NCI-H524 treated with DMSO at 0.1 percent for 48 hours (cell line): ENCODE measurements around the gene AFMID.
"Not testable (repeated sequence)": the region's sequence is repeated elsewhere in the genome, so short reads cannot be mapped to it uniquely, and the experiment has no call there.

ENCODE experiments used
- DNase-seq: peaks from one replicate; lab custom pipeline; 2025; lab: John Stamatoyannopoulos, UW

AFMID gene

GRCh38 chr17:78223765-78224164 lies 36.6 kb downstream of the AFMID start:
- no peak for DNase-seq

DNA sequence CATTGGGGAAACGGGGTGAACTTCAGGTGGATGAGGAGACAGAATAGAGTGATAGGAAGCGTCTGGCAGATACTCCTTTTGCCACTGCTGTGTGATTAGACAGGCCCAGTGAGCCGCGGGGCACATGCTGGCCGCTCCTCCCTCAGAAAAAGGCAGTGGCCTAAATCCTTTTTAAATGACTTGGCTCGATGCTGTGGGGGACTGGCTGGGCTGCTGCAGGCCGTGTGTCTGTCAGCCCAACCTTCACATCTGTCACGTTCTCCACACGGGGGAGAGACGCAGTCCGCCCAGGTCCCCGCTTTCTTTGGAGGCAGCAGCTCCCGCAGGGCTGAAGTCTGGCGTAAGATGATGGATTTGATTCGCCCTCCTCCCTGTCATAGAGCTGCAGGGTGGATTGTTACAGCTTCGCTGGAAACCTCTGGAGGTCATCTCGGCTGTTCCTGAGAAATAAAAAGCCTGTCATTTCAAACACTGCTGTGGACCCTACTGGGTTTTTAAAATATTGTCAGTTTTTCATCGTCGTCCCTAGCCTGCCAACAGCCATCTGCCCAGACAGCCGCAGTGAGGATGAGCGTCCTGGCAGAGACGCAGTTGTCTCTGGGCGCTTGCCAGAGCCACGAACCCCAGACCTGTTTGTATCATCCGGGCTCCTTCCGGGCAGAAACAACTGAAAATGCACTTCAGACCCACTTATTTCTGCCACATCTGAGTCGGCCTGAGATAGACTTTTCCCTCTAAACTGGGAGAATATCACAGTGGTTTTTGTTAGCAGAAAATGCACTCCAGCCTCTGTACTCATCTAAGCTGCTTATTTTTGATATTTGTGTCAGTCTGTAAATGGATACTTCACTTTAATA lies 37.3 kb downstream of the AFMID start:
- peak; percentile 88 for DNase-seq

GRCh38 chr17:78225088-78225865 lies 38.1 kb downstream of the AFMID start:
- DNase-seq, result no peak

DNA sequence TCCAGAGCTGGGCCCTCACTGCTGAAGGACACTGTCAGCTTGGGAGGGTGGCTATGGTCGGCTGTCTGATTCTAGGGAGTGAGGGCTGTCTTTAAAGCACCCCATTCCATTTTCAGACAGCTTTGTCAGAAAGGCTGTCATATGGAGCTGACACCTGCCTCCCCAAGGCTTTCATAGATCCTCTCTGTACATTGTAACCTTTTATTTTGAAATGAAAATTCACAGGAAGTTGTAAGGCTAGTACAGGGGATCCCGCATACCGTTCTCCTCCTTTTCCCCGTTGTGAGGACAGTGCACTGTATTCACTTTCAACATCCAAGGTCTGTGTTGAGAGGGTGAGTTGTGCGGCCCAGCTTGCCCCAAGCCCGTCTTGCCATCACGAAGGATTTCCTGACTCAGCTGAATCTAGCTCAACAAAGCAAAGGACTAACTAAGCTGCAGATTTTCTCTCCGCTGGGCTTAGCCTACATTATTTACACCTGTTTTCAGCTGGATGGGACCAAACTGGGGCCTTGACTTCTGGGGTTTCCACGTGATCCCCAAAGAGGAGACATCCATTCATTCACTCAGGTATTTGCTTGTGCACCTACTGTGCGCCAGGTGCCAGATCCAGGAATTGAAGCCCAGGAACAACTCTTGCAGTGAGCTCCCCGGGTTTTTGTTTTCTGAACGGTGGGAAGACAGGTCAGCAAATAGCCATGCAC lies 39.0 kb downstream of the AFMID start:
- DNase-seq, result no peak

DNA sequence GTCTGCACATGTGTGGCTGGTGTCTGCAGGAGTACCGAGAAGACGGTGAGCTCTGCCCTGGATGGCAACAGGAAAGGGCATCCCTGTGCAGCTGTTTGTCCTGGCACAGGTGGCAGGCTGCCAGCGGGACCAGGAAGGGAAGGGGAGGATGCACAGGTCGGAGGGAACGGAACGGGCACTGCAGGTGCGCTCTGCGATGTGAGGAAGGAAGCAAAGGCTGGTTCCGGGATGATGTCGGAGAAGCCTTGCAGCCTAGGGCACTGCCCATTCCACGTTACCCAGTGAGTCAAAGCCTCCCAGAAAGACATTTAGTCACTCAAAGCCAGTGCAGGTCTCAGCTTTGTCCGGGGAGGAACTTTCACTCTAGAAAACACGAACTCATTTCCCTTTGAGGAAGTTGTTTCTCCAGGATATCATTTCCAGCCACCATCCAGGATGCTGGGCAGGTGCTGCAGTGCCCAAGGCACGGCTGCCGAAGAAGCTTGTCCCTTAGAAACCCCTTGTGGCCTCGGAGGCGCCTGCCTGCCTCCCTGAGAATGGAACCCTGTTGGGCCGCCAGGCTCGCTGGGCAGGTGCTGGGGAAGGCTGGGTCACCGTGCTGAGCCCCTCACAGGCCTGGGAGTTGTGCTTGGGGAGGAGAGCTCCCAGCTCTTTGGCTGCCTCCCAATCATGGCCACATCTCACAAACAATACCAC lies 39.7 kb downstream of the AFMID start:
- DNase-seq, result no peak

DNA sequence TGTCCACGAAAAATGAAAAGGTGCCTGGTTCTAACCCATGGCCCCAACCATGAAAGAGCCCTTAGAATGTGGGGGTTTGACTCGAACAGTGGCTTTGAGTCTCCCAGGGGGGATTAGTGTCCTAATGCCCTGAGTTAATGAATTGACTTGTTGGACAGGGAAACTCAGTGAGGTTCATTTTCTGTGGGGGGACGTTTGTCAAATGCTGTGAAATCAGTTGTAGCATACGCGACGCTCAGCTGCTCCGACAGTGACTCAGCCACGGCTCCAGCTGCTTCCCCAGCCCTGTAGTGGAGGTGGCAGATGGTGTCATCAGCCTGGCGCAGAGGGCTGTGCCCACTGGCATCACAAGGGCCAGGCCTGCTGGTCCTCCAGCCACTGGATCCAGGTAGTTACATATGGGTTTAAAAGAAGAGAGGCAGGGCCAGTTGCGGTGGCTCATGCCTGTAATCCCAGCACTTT lies 40.3 kb downstream of the AFMID start:
- peak; percentile 99 for DNase-seq

DNA sequence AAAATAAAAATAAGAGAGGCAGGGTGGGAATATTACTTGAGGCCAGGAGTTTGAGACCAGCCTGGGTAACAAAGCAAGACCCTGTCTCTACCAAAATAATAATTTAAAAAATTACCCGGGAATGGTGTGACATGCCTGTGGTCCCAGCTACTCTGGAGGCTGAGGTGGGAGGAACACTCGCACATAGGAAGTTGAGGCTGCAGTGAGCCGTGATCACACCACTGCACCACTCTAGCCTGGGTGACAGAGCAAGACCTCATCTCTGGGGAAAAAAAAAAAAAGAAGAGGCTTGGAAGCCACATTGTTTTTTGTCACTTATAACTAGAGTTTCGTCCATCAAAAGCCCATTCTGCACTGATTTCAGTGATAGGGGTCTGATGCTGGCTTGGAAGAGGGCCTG lies 41.0 kb downstream of the AFMID start:
- DNase-seq, result no peak

- DNase-seq, result no peak
These were observed 43.2 kb downstream of the AFMID start for GRCh38 chr17:78230252-78230962.

DNA sequence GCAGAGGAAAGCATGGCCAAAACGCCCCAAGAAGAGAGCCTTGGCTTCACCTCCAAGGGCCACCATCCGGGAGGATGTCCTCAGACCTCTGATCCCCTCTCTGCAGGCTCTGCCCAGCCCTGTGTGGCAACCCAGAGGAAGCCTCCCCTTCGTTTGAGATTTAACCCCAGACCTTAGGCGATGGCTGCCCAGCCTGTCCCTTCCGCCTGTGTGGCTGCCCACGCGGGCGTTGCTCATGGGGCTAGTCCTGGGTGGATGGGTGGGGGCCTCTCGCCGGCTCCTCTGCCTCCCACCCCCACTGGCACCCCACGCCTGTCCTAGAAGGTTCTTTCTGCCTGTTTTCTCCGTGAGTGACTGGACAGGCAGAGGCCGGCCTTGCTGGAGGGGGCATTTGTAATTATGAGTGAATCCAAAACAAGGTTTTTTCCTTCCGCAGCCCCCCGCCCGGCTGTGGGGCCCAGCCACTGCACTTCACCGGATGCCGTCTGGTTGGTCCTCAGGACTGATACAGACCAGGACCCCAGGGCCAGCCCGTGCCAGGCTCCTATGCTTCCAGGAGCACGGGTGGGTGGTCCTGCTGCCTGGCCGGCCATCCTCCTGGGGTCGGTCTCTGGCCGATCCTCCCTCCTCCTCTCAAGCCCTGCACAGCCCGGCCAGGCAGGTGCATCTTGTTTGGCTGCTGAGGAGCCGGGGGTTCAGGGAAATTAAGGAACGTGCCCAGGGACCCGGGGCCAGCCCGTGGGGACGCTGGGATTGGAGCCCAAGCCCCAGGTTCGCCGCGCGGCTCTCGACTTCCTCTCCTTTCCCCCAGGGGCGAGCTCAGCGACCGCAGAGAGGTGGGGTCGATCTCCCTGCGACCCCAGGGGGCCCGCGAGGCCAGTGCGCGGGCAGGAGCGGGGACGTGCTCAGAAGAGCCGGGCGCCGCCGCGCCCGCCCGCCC lies 44.1 kb downstream of the AFMID start, which contains the start of gene TMEM235:
TMEM235 (plus strand) TSS at position 636 of the 940 bp plus-strand sequence. CDS start 393 bp downstream, outside the sequence.
- no peak for DNase-seq

GRCh38 chr17:78231991-78232858 lies 45.1 kb downstream of the AFMID start:
- DNase-seq, result no peak

- DNase-seq, result no peak
These were observed 45.7 kb downstream of the AFMID start for GRCh38 chr17:78232859-78233173.

DNA sequence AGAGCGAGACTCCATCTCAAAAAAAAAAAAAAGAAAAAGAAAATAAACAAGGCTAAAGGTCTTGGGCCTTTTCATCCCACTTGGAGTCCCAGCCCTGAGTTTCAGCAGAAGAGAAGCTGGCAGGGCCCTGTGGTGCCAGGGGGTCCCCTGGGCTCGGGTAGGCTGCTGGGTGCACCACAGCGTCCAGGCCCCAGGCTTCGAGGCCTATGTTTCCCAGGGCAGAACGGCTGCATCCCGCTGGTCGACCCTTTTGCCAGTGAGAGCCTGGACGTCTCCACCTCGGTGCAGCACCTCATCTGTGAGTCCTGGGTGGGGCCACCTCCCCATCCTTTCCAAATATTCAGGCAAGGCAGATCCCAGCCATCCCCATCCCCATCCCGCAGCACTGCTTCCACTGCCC lies 46.5 kb downstream of the AFMID start:
- DNase-seq, result no peak

DNA sequence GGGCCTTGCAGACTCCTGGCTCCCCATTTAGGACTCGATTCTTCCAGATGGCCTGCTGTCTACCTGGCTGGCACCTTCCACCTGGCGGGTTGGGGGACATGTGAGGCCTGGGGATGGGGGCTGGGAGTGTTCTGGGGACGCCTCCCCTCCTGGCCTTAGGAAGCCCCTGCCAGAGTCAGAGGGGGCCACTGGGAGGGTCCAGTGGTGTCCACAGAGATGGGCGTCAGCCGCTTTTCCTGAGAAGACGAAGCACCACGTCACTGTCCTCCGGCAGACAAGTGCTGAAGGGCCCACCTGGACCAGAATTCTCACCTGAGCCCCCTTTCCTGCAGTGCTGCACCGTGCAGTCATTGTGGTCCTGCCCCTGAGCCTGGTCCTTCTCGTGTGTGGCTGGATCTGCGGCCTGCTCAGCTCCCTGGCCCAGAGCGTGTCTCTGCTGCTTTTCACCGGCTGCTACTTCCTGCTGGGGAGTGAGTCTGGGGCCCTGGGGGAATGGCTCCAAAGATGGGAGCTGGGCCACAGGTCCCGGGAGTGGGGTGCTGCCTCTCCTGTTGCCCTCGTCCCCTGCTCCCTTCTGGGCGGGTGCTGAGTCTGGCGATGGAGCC lies 47.2 kb downstream of the AFMID start:
- DNase-seq, result no peak

GRCh38 chr17:78235022-78235421 lies 47.9 kb downstream of the AFMID start:
- not testable (repeated sequence) for DNase-seq

DNA sequence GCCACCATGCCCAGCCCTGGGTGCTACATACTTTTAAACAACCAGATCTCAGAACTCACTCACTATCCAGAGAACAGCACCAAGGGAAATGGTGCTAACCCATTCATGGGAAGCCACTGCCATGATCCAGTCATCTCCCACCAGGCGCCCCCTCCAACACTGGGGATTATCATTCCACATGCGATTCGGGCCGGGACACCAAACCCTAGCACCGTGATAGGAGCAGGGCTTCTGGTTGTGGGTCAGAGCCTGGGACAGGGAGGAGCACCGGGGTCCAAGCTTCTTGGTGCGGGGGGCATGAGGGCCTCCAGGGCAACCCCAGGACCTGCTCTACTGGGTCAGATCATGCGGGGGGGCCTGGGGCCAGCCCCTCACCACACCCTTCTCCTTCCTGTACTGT lies 48.7 kb downstream of the AFMID start:
- DNase-seq, result no peak

DNA sequence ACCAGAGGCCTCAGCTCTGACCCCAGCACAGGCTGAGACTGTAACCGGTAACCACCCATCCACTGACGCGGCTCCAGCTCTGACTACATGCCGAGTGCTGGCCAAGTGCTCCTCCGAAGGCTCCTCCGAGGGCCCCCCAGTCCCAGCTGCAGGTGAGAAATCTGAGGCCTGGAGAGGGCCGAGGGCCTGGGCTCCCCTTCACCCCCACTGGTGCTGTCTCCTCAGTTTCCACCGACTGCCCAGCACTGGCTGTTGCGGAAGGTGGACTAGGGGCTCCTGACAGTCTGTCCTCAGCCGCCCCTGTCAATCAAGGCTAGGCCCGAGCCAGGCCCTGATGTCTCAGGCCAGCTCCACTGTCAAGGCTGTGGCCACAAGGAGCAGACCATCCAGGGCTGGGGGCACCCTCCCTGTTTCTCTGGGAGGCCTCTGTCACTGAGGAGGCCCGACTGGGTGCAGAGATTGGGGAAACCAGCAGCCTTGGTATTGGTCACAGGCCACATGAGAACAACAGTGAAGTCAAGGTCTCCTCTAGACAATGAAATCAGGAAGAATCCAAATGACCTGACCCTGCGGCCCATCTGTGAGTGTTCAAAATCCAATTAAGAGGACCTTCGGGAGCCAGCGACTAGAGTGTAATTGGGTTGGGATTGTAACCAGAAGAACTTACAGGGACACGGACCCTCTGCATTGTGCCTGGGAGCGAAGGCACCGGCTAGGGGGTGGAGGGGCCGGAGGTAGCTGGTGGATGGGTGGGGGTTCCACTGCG lies 49.4 kb downstream of the AFMID start:
- DNase-seq, result no peak

GRCh38 chr17:78237401-78238012 lies 50.3 kb downstream of the AFMID start:
- peak; percentile 64 for DNase-seq
